Occipital lobe (tissue), 2 donors: ENCODE data around the gene ATP6V1D. TPM values are rescaled to one million over a fixed set of nuclear protein-coding genes. Genes with fewer than 3 reads are reported as not detected.
"Not testable (repeated sequence)": the region's sequence is repeated elsewhere in the genome, so short reads cannot be mapped to it uniquely, and the experiment has no call there.

Experiments
- DNase-seq: peaks from one replicate; lab custom pipeline; 2025; lab: John Stamatoyannopoulos, UW
- total RNA-seq: library from RNA; depleted of rRNA; stranded (reverse); fragments of >200 nt; gene quantifications from one replicate; pipeline ENCODE4 v1.2.3, GENCODE V29; 2014

The ATP6V1D gene
- total RNA-seq, 1 donor from 2014 or later, result 152 TPM

- DNase-seq, result no peak
Observed at GRCh38 chr14:67371247-67372148, 11.9 kb upstream of the ATP6V1D start.

GRCh38 chr14:67370830-67371229 lies 11.2 kb upstream of the ATP6V1D start:
- no peak for DNase-seq

- no peak for DNase-seq
Observed at GRCh38 chr14:67365476-67365875, 5.9 kb upstream of the ATP6V1D start.

- no peak for DNase-seq
Observed at GRCh38 chr14:67360470-67361206, 1.0 kb upstream of the ATP6V1D start.

- DNase-seq, result no peak
Observed at GRCh38 chr14:67358924-67359774, 455 bp downstream of the ATP6V1D start.

GRCh38 chr14:67357969-67358354 lies 1.6 kb downstream of the ATP6V1D start:
- no peak for DNase-seq

- DNase-seq, result no peak
Observed at GRCh38 chr14:67357186-67357968, 2.2 kb downstream of the ATP6V1D start.

GRCh38 chr14:67352055-67352454 lies 7.5 kb downstream of the ATP6V1D start:
- DNase-seq, result no peak

- DNase-seq, result no peak
Observed at GRCh38 chr14:67345583-67345982, 14.0 kb downstream of the ATP6V1D start.

- no peak for DNase-seq
Observed at GRCh38 chr14:67343601-67344230, 15.9 kb downstream of the ATP6V1D start.

- not testable (repeated sequence) for DNase-seq
Observed at GRCh38 chr14:67341231-67341630, 18.4 kb downstream of the ATP6V1D start.

GRCh38 chr14:67335781-67336180 lies 23.8 kb downstream of the ATP6V1D start:
- no peak for DNase-seq

- DNase-seq, result no peak
Observed at GRCh38 chr14:67332468-67332867, 27.1 kb downstream of the ATP6V1D start.

- DNase-seq, result no peak
Observed at GRCh38 chr14:67331368-67332125, 28.1 kb downstream of the ATP6V1D start.

- DNase-seq, result not testable (repeated sequence)
Observed at GRCh38 chr14:67329666-67330065, 29.9 kb downstream of the ATP6V1D start.

GRCh38 chr14:67319142-67319541 lies 40.5 kb downstream of the ATP6V1D start:
- no peak for DNase-seq

GRCh38 chr14:67317822-67318221 lies 41.8 kb downstream of the ATP6V1D start:
- DNase-seq, result no peak

GRCh38 chr14:67313153-67313552 lies 46.5 kb downstream of the ATP6V1D start:
- no peak for DNase-seq

GRCh38 chr14:67311868-67312267 lies 47.7 kb downstream of the ATP6V1D start:
- DNase-seq, result no peak
